ENCODE data around the gene SKOR1.

Gene SKOR1

GRCh38 chr15:67832897-67833709 lies 7.8 kb downstream of the SKOR1 start:
- no peak for FAIRE-seq

DNA sequence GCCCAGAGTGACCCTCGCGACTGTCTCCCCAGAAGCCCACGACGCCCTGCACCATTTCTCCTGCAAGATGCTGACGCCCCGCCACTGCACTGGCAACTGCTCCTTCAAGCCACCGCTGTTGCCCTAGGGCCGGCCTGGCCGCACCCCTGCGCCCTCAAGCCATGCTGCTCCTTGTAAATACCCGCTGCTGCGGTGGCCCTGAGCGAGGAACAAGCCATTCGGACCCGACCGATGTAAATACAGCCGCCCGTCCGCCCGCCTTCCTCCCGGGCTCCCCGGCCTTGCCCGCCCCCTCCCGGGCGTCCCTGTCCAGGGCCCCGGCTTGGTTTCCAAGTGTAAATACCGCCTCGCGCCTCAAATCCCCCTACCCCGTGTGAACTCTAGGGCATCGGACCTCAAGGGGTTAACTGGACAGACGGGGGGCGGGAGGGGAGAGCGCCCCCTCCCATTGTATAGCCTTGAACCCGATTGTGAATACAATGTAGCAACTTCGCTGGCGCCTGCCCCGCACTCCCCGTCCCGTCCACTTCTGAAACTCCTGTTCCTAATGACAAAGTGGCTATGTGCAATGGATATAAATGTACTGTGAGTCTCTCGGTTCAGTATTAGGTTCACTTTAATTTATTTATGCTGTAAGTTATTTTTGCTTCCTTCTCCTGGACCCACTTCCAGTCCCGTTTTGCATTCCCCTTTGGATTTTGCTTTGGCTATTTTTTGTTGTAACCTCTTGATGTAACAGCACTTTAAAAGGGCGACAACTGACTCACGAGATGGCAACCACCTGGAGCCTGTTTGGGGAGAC lies 8.6 kb downstream of the SKOR1 start:
- no peak for FAIRE-seq

GRCh38 chr15:67834581-67835296 lies 9.4 kb downstream of the SKOR1 start:
- no peak for FAIRE-seq

GRCh38 chr15:67835297-67836133 lies 10.2 kb downstream of the SKOR1 start:
- no peak for FAIRE-seq

GRCh38 chr15:67836134-67836455 lies 10.8 kb downstream of the SKOR1 start:
- no peak for FAIRE-seq

DNA sequence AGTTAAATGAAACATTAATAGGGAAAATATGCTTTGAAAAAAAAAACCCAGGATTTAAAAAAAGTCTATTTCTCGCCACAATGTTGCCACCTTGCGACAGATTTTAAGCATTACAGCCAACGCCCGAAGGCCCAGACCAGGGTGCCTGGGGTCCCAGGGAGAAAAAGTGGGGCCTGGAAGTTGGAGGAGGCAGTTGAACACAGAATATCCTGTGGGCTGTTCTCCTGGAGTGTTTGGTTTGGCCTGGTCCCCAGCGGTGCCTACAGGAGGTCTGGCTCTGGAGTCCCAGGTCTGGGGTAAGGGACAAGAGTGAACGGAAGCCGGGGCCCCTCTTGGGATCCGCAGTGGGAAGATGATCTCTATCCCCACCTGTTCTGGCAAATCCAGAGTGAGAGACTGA lies 11.2 kb downstream of the SKOR1 start:
- no peak for FAIRE-seq

DNA sequence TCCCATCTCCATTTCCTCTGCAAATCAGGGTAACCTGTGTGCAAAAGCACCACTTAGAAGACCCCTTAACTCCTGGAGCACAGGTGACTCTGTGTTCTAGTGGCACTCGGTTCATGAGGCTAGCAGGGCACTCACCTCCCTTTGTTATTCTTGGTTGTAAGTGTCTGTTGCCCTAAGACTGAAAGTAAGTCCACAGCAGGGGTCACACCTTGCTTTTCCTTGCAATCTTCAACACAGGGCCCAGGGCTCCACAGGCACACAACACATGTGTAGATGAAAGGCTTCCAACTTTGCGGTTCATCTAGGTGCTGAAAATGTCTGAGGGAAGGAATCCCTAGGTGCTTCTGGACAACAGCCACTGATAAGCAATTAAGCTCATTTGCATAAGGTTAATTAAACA lies 11.6 kb downstream of the SKOR1 start:
- no peak for FAIRE-seq

DNA sequence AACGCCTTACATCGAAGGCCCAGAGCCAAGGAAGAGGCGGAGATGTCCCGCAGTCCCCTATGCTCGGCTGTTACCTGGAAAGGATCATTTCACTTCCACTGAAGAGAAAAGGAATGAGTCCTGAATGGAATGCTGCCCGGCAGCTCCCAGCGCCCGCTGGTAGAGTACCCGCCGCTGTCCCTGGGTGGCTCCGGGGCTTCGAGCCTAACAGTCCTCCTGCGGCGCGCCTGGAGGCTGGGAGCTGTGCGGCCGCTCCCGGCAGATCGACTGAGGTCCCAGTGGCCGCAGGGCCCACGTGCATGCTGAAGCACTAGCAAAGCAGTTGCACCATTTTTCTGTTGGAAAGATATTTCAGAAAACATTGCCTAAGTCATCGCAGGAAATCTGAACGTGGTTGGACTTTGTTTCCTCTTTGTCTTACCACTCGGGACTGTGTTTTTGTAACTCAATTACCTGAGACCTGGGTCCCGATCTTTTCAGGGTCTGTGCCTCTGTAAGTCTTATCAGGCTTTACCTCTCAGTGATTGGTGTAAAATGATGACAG lies 13.6 kb downstream of the SKOR1 start:
- FAIRE-seq: no peak

GRCh38 chr15:67839499-67839928 lies 14.2 kb downstream of the SKOR1 start:
- no peak for FAIRE-seq

GRCh38 chr15:67839929-67840748 lies 14.8 kb downstream of the SKOR1 start, which contains the start of gene RNU6-1:
Gene RNU6-1, minus strand, starts transcription at chr15:67840045.
- FAIRE-seq: peak; percentile 91

DNA sequence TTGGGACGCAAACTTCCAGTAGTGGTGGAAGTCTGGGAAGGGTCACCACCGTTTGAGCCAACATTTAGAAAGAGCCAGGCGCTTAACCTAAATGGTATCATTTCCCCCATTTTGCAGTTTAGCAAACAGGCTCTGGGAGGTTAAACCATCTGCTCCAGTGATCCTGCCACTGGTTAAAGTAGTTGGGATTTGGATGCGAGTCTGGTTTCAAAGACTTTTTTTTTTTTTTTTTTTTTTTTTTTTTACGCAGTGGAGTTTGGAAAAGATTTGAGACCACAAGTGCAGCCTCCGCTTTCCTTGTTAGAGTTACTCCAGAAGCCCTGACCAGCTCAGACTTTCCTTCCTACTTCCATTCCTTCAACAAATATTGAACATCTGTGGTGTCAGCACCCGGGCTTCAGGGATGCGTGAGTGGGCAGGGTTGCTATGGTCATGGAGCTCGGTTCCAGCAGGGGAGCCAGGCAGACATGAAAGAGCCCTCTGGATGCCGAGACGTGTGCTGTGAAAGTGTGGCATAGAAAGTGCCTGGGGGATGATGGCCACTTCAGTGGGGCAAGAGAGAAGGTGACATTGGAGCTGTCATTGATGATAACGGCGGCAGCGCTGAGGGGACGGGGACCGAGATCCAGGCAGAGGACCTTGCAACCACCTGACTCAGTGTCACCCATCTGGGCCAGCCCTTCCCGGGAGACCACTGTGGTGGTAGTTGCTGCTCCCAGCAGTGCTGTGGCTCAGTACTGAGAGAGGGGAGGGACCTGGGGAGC lies 15.6 kb downstream of the SKOR1 start:
- FAIRE-seq: no peak

DNA sequence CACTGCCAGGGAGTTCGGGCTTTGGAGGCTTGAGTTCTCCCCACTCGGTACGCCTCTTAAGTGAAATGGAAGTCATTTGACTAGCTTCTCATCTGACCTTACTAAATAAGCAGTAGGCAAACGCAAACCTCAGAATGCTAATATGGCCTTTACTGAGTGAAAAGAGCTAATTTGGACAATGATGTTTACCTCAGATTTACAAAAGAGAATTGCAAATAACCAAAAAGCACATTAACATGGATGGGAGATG lies 16.1 kb downstream of the SKOR1 start:
- no peak for FAIRE-seq

GRCh38 chr15:67843092-67843501 lies 17.8 kb downstream of the SKOR1 start:
- no peak for FAIRE-seq

GRCh38 chr15:67843571-67844387 lies 18.5 kb downstream of the SKOR1 start:
- peak; percentile 67 for FAIRE-seq

- no peak for FAIRE-seq
Measured at GRCh38 chr15:67845974-67846373, 20.7 kb downstream of the SKOR1 start.

GRCh38 chr15:67849538-67849937 lies 24.2 kb downstream of the SKOR1 start:
- no peak for FAIRE-seq

GRCh38 chr15:67850336-67850735 lies 25.0 kb downstream of the SKOR1 start:
- no peak for FAIRE-seq

DNA sequence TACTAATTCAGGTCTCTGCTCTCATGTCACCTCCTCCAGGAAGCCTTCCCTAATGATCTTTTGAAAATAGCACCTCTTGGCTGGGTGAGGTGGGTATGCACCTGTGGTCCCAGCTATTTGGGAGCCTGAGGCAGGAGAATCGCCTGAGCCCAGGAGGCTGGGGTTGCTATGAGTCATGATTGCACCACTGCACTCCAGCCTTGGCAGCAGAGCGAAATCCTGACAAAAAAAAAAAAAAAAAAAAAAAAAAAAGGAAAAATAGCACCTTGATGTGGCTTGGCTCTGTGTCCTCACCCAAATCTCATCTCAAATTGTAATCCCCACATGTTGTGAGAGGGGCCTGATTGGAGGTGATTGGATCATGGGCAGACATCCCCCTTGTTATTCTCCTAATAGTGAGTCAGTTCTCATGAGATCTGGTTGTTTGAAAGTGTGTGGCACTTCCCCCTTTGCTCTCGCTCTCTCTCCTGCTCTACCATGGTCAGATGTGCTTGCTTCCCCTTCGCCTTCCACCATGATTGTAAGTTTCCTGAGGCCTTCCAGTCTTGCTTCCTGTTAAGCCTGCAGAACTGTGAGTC lies 25.8 kb downstream of the SKOR1 start:
- no peak for FAIRE-seq

DNA sequence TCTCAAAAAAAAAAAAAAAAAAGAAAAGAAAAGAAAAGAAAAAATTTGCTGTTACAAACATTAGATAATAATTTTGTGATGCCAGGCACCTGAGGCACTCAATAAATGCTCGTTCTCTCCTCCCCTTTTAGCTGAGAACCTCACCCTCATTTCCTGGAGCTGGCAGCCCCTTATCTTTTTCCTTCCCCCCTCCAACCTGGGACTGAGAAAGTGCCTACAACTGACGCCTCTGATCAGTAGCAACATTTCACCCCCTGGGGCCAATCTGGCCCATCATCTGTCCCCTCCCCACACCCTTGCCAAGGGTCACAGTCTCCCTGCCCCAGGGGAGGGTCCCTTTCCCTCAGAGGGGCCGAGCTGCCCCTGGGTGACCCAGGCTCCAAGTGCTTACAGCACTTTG lies 27.1 kb downstream of the SKOR1 start:
- FAIRE-seq: no peak

DNA sequence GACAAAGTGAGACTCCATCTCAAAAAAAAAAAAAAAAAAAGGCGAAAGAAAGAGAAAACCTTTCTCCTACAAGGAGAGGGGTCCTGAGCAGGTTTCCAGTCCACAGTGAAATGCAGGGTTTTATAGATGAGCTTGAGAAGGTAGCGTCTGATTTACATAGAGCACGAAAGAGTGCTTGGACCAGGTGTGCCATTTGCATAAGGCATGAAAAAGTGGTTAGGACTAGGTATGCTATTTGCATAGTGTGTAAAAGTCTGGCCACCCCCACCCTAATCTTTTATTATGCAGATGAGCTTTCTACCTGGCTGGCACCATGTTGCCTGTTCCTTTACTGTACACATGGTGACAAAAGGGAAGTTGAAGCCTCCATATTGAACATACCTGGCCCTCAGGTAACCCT lies 28.1 kb downstream of the SKOR1 start:
- FAIRE-seq: no peak
